GM10847 (cell line): ENCODE results near the gene ZNF438.

Source experiments
- POLR2A ChIP-seq: IDR thresholded peaks from 2 replicates; pipeline ENCODE4 v1.6.1; 2011; ENCODE audit not compliant: insufficient read length; ENCODE audit errors: extremely low read depth

The ZNF438 gene

GRCh38 chr10:31031558-31032257 lies at the start of gene ZNF438:
Gene ZNF438, minus strand, starts transcription at chr10:31031865. Its CDS starts 154,831 bp downstream, at chr10:30877034.
- TF ChIP-seq POLR2A: no peak

GRCh38 chr10:31076610-31076988 lies 44.9 kb upstream of the ZNF438 start:
- TF ChIP-seq POLR2A: no peak

GRCh38 chr10:31075881-31076609 lies 44.4 kb upstream of the ZNF438 start:
- no peak for TF ChIP-seq POLR2A

GRCh38 chr10:31075434-31075833 lies 43.8 kb upstream of the ZNF438 start:
- no peak for TF ChIP-seq POLR2A

- no peak for TF ChIP-seq POLR2A
These were observed 43.0 kb upstream of the ZNF438 start for GRCh38 chr10:31074722-31075086.

GRCh38 chr10:31073996-31074721 lies 42.5 kb upstream of the ZNF438 start:
- TF ChIP-seq POLR2A: no peak

- TF ChIP-seq POLR2A: no peak
These were observed 41.5 kb upstream of the ZNF438 start for GRCh38 chr10:31073211-31073610.

GRCh38 chr10:31072451-31072850 lies 40.8 kb upstream of the ZNF438 start:
- no peak for TF ChIP-seq POLR2A

- TF ChIP-seq POLR2A: no peak
These were observed 39.8 kb upstream of the ZNF438 start for GRCh38 chr10:31071232-31072005.

- TF ChIP-seq POLR2A: no peak
These were observed 39.0 kb upstream of the ZNF438 start for GRCh38 chr10:31070691-31071090.

GRCh38 chr10:31070025-31070424 lies 38.4 kb upstream of the ZNF438 start:
- TF ChIP-seq POLR2A: no peak

- TF ChIP-seq POLR2A: no peak
These were observed 37.7 kb upstream of the ZNF438 start for GRCh38 chr10:31069411-31069810.

GRCh38 chr10:31064348-31064747 lies 32.7 kb upstream of the ZNF438 start:
- no peak for TF ChIP-seq POLR2A

- TF ChIP-seq POLR2A: no peak
These were observed 32.2 kb upstream of the ZNF438 start for GRCh38 chr10:31063841-31064240.

GRCh38 chr10:31062856-31063255 lies 31.2 kb upstream of the ZNF438 start:
- TF ChIP-seq POLR2A: no peak

- TF ChIP-seq POLR2A: no peak
These were observed 30.3 kb upstream of the ZNF438 start for GRCh38 chr10:31061941-31062340.
